ENCODE measurements around the gene MYL3. TPM values are rescaled to one million over a fixed set of nuclear protein-coding genes. Genes with fewer than 3 reads are reported as not detected.

The MYL3 gene
- total RNA-seq, 1 donor from 2014 or later: not detected

DNA sequence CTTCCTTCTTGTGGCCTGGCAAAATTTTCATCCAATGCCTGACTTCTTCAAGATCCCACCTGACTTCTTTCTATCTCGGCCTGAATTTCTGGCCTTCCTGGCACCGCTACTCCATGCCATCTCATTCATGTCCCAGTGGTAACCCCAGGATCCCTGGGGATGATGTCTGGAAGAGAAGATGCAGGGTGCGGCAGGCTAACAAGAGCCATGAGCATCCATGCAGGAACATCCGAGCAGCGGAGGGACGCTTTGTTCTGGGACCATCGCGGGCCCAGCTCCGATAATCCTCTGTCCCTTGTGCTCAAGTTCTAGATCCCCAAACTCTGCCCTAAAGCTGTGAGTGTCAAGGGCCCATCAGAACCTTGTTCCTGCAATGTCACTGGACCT is 10.9 kb downstream of the MYL3 start:
- Mint-ChIP-seq H3K4me1 (ENCODE audit: low read depth, unreplicated experiment) (no peaks in the 10 kb centered on the region), H3K9me3 (ENCODE audit: unreplicated experiment) (peaks cover 1% of the 10 kb centered on the region), H3K27ac (ENCODE audit: unreplicated experiment) (no peak overlapping the region), H3K4me3 (ENCODE audit: unreplicated experiment) (no peak overlapping the region), H3K36me3 (ENCODE audit: unreplicated experiment) (no peaks in the 10 kb centered on the region), H3K27me3 (ENCODE audit: unreplicated experiment) (peaks cover 1% of the 10 kb centered on the region)
- no peak for TF ChIP-seq CTCF (IDR thresholded peaks at IDR 0.05; ENCODE audit: partially characterized antibody, unreplicated experiment)
- DNase-seq: peak; percentile 4

GRCh38 chr3:46851364-46852333 is 11.6 kb downstream of the MYL3 start:
- Mint-ChIP-seq H3K4me1 (ENCODE audit: low read depth, unreplicated experiment) (no peaks in the 10 kb centered on the region), H3K9me3 (ENCODE audit: unreplicated experiment) (peaks cover 1% of the 10 kb centered on the region), H3K36me3 (ENCODE audit: unreplicated experiment) (no peaks in the 10 kb centered on the region), H3K4me3 (ENCODE audit: unreplicated experiment) (no peak overlapping the region), H3K27me3 (ENCODE audit: unreplicated experiment) (no peaks in the 10 kb centered on the region), H3K27ac (ENCODE audit: unreplicated experiment) (no peak overlapping the region)
- no peak for TF ChIP-seq CTCF (IDR thresholded peaks at IDR 0.05; ENCODE audit: partially characterized antibody, unreplicated experiment)
- DNase-seq: peak; percentile 5

GRCh38 chr3:46850468-46850779 is 12.8 kb downstream of the MYL3 start:
- Mint-ChIP-seq H3K4me3 (ENCODE audit: unreplicated experiment) (no peak overlapping the region), H3K27ac (ENCODE audit: unreplicated experiment) (no peak overlapping the region), H3K27me3 (ENCODE audit: unreplicated experiment) (peaks cover 2% of the 10 kb centered on the region), H3K9me3 (ENCODE audit: unreplicated experiment) (peaks cover 1% of the 10 kb centered on the region), H3K4me1 (ENCODE audit: low read depth, unreplicated experiment) (no peaks in the 10 kb centered on the region), H3K36me3 (ENCODE audit: unreplicated experiment) (no peaks in the 10 kb centered on the region)
- DNase-seq: no peak
- TF ChIP-seq CTCF (IDR thresholded peaks at IDR 0.05; ENCODE audit: partially characterized antibody, unreplicated experiment): no peak

DNA sequence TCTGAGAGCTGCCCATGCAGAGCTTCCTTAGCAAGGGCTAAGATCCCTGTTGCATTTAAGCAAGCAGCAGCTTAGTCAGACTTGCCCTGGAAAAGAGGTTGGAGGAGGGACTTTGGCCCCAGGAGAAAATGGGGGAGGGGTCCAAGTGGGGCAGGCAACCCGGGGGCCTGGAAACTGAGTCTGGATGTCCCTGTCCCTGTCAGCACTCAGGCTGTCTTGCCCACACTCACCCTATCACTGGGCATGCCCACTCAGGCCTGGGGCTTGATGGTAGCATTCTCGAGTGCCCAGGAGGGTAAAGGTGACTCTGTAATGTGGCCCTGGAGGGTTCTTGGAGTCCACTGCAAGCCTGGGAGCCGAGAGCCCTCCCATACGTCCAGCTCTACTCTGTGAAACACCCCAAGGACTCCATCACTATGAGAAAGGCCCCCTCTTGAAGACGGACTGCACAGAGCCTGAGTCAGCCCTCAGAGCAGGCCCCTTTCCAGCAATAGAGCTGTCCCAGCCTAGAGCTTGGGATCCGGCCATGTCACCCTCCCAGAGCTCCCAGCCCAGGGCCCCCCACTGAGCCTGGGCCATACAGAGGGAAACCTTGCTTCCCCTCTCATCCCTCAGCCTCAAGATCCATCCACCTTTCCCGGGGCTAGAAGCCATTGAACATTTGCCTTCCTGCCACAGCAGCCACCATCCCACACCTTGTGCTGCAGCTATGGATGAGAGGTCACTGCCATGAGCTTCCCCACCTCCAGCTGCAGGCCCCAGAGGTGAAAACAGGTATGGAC is 13.4 kb downstream of the MYL3 start:
- peaks cover 2% of the 10 kb centered on the region for H3K27me3 Mint-ChIP-seq (ENCODE audit: unreplicated experiment)
- no peak overlapping the region for H3K4me3 Mint-ChIP-seq (ENCODE audit: unreplicated experiment)
- DNase-seq: peak; percentile 12
- TF ChIP-seq CTCF (IDR thresholded peaks at IDR 0.05; ENCODE audit: partially characterized antibody, unreplicated experiment): no peak
- no peaks in the 10 kb centered on the region for H3K4me1 Mint-ChIP-seq (ENCODE audit: low read depth, unreplicated experiment)
- H3K36me3 Mint-ChIP-seq (ENCODE audit: unreplicated experiment): no peaks in the 10 kb centered on the region
- H3K27ac Mint-ChIP-seq (ENCODE audit: unreplicated experiment): no peak overlapping the region
- H3K9me3 Mint-ChIP-seq (ENCODE audit: unreplicated experiment): peaks cover 1% of the 10 kb centered on the region

Measured in glutamatergic neuron (in vitro differentiated cells).